PC-3 (cell line): Measurements from ENCODE around the gene TSPEAR.

Source experiments
- EZH2 ChIP-seq: fragments of 300-600 bp; sonication (generic); IDR thresholded peaks from one replicate; pipeline ENCODE4 v1.6.1; 2017; ENCODE audit warnings: antibody characterized with exemption, mild to moderate bottlenecking, low read length; ENCODE audit not compliant: unreplicated experiment
- TF ChIP-seq, protein P1 (sequence below): fragments of 300-600 bp; sonication (generic); conservative IDR thresholded peaks from 2 replicates; pipeline ENCODE4 v1.5.1; 2017; ENCODE audit warnings: antibody characterized with exemption, low read depth, mild to moderate bottlenecking, low read length

DNA sequence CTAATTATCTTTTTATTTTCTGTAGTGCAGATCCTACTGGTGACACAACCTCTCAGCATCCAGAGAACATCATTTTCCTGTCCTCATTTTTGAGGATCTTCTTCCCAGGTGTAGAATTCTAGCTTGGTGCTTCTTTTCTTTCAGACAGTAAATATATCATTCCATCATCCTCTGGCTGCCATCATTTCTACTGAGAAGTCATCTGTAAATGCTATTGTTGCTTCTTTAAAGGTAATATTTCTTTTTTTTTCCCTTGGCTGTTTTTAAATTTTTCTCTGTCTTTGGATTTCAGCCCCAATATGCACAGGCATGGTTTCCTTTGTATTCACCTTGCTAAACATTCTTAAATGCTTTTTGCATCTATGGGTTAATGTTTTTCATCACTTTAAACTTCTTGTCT is 87.8 kb downstream of the TSPEAR start:
- TF ChIP-seq, protein P1, sequence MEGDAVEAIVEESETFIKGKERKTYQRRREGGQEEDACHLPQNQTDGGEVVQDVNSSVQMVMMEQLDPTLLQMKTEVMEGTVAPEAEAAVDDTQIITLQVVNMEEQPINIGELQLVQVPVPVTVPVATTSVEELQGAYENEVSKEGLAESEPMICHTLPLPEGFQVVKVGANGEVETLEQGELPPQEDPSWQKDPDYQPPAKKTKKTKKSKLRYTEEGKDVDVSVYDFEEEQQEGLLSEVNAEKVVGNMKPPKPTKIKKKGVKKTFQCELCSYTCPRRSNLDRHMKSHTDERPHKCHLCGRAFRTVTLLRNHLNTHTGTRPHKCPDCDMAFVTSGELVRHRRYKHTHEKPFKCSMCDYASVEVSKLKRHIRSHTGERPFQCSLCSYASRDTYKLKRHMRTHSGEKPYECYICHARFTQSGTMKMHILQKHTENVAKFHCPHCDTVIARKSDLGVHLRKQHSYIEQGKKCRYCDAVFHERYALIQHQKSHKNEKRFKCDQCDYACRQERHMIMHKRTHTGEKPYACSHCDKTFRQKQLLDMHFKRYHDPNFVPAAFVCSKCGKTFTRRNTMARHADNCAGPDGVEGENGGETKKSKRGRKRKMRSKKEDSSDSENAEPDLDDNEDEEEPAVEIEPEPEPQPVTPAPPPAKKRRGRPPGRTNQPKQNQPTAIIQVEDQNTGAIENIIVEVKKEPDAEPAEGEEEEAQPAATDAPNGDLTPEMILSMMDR: no peak
- no peak for TF ChIP-seq EZH2
